Measurements from ENCODE around the gene ANKRD11.
"Not testable (repeated sequence)": the region's sequence is repeated elsewhere in the genome, so short reads cannot be mapped to it uniquely, and the experiment has no call there.

ANKRD11 gene

DNA sequence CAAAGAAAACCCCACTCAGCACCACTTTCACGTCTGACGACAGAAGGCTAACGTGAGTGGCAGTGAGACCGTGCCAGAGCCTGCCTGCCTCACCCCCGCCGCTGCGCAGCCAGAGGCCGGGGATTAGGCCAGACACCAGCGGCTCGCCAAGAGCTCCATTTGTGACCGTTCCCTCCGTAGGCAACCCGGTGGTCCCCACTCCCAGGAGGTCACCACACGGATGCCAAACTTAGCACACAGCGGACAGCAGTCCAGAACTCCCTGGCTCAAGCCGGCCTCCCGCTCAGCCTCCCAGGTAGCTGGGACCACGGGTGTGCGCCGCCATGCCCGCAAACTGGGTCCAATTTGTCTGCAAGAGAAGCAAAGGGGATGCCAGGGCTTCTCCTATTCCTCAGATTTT, 104.6 kb downstream of the ANKRD11 start:
- DNase-seq (ENCODE audit: low spot score): no peak

DNA sequence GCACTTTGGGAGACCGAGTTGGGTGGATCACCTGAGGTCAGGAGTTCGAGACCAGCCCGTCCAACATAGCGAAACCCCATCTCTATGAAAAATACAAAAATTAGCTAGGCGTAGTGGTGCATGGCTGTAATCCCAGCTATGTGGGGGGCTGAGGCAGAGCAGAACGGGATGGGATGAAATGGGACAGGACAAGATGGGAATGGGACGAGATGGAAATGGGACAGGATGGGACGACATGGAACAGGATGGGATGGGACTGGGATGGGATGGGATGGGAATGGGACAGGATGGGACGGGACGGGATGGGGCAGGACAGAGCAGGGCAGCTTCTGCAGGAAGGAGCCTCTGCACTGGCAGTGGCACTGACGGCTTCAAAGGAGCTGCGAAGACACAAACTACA, 106.1 kb downstream of the ANKRD11 start:
- DNase-seq (ENCODE audit: low spot score): no peak

- peak; percentile 57 for DNase-seq (ENCODE audit: low spot score)
Observed at GRCh38 chr16:89383095-89384003, 107.0 kb downstream of the ANKRD11 start.

- DNase-seq (ENCODE audit: low spot score): not testable (repeated sequence)
Observed at GRCh38 chr16:89382555-89382954, 107.8 kb downstream of the ANKRD11 start.

GRCh38 chr16:89381788-89382187, 108.6 kb downstream of the ANKRD11 start:
- DNase-seq (ENCODE audit: low spot score): no peak

- no peak for DNase-seq (ENCODE audit: low spot score)
Observed at GRCh38 chr16:89380681-89381080, 109.7 kb downstream of the ANKRD11 start.

DNA sequence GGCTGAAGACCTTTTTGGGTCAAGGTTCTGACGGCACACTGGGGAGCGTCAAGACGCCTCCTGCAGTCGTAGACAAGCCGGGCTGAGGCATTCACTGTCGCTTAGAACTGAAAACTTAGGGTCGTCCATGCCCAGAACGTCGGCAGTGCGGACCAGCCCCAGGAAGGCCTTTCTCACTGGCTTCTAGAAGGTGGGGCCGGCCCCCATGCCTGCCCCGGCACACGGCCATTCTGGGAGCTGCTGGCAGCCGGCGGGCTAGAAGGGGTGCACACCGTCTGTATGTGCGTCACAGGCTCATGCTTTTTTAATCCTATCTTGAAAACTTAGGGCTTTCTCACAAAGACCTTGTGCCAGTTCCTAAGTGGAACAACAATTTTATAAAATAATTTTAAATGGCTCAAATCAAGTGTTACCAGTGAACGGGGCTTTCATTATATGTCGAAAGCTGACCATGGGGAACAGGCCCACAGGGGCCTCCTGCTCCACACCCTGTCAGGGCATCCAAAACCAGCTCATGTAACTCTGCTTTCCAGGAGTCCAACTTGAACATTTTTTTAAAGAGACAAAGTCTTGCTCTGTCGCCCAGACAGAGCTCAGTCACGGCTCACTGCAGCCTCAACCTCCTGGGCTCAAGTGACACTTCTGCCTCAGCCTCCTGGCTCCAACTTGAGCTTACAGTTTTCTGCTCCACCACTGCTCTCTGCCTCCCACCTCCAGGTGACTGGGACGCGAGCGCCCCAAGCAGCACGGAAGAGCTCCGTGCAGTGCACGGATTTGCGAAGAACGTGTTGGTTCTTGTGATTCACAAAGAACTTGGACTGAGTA, 111.2 kb downstream of the ANKRD11 start:
- no peak for DNase-seq (ENCODE audit: low spot score)

DNA sequence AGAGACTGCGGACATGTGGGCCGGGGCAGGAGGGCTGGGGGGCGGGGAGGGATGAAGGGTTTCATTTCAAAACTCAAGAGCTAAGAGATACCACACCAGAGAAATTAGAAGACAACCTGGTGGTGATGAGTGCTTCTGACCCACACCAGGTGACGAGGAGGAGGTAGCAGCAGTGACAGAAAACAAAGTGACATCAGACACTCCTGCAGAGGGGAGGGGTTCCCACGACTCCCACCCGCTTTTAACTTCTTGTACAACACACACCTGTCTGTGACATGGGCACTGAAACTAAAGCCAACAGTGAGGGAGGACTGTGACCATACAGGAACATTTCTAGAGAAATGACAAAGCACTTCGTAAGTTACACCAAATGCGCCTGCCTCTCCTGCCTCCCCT, 112.9 kb downstream of the ANKRD11 start:
- no peak for DNase-seq (ENCODE audit: low spot score)

GRCh38 chr16:89376812-89377452, 113.4 kb downstream of the ANKRD11 start:
- DNase-seq (ENCODE audit: low spot score): no peak

DNA sequence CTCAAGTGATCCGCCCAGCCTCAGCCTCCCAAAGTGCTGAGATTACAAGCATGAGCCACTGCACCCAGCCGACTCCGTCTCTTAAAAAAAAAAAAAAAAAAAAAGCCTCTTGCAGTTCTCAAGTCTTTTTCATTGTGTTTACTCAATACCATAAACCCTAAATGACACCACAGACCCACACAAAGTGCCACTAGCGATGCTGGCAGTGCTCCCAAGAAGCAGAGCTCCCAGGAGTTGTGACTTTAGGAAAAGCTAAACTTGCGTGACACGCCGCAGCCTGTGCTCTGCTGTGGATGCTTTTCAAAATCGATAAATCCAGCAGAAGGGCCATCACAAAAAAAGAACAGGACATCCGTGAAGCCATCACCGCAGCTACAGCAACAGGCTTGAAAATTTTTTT, 114.7 kb downstream of the ANKRD11 start:
- DNase-seq (ENCODE audit: low spot score): no peak

DNA sequence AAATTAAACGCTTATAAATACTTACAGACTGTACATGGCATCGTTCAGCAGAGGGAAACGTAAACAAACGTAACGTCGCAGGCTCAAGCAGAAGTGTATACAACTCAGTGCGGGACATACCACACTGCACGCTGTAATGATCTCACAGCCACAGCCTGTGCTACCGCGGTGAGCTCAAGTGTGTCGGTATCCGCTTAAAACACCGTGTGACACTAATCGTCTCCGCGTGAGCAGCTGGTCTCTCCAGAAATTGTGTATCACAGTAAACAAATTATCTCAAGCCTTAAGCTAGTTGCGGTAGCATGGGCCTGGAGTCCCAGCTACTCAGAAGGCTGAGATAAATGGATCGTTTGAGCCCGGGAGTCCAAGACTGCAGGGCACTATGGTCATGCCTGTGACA, 115.3 kb downstream of the ANKRD11 start:
- DNase-seq (ENCODE audit: low spot score): peak; percentile 52

DNA sequence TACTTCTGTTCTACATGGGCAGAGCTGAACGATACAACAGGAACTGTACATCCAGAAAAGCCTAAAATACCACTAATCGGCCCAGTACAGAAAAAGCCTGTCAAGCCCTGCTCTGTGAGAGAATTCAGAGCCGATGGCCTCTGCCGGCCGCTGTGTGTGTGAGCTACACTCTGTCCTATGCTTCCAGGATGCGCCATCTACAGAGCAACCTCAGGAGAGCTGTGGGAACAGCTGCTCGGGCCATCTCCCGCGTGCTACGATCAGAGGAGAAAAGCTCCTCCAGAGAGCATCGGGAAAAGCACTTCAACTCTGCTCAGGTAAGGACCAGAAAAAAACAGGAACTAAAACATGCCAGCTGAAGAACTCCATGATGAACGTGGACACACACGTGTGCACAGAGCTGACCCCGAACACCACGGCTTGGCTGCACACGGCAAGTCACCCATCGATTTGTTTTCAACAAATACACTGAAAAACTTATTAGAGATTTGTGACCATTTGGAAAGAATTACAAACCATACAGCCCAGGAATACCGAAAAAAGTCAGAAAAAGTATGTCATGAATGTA, 115.9 kb downstream of the ANKRD11 start:
- peak; percentile 80 for DNase-seq (ENCODE audit: low spot score)

GRCh38 chr16:89373355-89374110, 116.8 kb downstream of the ANKRD11 start:
- DNase-seq (ENCODE audit: low spot score): no peak

DNA sequence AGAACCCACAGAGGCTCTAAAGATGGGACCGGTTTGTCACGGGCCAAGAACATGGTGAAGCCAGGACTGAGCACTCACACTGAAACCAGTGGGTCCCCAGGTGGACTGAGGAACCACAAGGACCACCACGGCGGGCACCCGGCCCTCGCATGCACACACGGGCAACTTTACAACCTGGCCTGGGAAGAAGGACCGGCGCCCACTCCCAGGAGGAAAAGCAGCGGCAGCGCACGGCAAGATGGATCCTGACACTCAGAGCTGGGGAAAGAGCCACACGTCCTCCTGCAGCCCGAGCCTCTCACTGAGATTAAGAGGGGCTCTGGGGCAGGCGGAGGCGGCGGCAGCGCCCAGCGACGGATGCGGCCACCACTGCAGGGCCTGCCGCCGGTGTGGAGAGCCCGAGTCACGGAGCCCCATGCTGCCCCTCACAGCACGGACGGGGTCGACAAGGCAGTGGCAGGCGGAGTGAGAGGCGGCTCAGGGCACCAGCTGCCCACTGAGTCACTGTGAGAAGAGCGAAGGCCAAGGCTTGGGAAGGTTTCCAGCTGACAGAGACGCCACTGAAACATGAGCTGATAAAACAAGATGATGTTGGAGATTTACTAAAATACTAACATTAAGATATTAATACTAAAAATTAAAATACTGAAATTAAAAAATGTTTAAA, 118.3 kb downstream of the ANKRD11 start:
- DNase-seq (ENCODE audit: low spot score): no peak

- no peak for DNase-seq (ENCODE audit: low spot score)
Observed at GRCh38 chr16:89371386-89371785, 119.0 kb downstream of the ANKRD11 start.

- no peak for DNase-seq (ENCODE audit: low spot score)
Observed at GRCh38 chr16:89370601-89371000, 119.8 kb downstream of the ANKRD11 start.

DNA sequence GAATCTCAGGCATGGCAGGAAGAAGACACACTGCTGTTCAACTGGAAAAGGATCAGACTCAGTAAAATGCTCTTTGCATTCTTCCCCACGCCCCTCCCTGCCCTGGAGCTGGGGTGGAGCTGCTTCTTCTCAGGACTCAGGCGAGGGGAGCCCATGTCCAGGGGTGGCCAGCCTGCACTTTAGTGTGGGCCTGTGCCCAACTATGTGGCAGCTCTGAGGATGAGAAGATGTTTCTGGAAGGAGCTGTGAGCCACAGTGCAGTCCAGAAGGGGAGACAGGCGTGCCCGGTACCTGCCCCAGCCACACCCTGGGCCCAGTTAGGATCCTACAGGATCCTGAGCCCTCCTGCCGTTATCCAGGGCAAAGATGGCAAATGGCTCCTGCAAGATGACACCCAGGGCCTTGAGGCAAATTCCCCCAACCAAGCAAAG, 120.3 kb downstream of the ANKRD11 start:
- DNase-seq (ENCODE audit: low spot score): no peak

DNA sequence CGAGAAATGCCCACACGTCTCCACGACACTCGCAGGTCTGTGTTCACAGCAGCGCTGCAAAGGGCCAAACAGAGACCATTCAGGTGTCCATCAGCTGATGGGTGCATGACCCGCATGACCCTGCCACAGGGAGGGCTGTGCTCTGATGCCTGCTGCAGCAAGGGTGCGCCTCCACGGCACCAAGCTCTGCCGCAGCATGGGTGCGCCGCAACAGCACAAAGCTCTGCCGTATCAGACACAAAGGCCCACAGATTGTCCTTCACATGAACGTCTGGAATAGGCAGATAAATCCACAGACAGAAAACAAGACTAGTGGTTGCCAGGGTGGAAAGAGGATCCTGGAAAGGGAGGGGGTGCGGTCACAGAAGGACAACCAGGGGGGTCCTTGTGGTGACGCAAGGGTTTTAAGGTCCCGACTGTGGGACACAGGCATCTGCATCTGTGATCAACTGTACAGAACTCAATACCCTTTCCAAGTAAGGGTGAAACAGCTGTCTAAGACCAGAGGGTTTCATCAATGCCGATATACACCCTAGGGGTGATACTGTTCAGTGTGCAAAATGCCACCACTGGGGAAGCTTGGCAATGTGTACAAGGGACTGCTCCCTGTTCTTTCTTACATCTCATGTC, 121.0 kb downstream of the ANKRD11 start:
- DNase-seq (ENCODE audit: low spot score): no peak

DNA sequence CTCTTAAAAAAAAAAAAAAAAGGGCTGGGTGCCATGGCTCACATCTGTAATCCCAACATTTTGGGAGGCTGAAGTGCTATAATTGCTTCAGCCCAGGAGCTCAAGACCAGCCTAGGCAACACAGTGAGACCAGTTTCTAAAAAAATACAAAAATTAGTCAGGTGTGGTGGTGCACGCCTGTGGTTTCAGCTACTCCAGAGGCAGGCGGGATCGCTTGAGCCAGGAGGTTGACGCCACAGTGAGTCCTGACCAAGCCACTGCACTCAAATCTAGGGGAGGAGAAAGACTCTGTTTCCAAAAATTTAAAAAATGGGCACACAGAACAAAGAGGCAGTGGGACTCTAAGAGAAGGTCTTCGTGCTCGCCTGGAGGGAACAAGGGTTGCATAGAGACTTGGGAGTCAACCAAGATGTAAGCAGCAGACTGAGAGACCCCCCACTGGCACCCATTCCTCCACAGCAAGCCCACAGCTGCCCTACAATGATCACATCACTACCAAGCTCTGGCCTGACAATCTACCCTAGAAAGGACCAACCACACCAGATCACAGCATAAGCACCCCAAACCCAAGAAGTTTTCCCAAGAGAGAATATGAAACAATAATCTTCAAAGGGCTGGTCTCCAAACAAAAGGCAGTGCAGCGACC, 121.6 kb downstream of the ANKRD11 start:
- DNase-seq (ENCODE audit: low spot score): no peak

GRCh38 chr16:89367538-89367915, 122.8 kb downstream of the ANKRD11 start:
- DNase-seq (ENCODE audit: low spot score): no peak
